ENCODE results near the gene KRTAP5-4.

- no peak for TF ChIP-seq POLR2A (IDR thresholded peaks at IDR 0.05)
- TF ChIP-seq CTCF (IDR thresholded peaks at IDR 0.05), result no peak
- no peak for TF ChIP-seq POLR2AphosphoS5 (IDR thresholded peaks at IDR 0.05)
- no peak for TF ChIP-seq EP300 (IDR thresholded peaks at IDR 0.05)
Observed at GRCh38 chr11:1624621-1625020, 2.7 kb upstream of the KRTAP5-4 start.
